ENCODE measurements around the gene ITGA4.
"Not testable (repeated sequence)": the region's sequence is repeated elsewhere in the genome, so short reads cannot be mapped to it uniquely, and the experiment has no call there.

Gene ITGA4

DNA sequence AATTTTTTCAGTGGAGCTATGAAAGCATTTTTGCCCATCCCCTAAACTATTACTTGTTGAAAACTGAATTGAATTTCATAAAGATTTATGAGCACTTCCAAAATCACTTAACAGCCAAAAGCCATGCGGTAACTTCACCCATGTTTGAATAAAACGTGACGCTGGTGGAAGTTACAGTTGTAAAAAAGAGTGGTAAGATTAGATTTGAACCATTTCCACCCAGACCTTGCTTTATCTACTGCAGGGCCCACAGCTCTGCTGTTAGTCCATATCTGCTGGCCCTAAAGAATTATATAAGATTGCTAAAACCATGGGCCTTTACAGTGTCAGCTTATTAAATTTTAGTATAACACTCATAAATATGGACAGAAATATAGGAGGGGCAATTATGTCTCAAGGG is 15.5 kb upstream of the ITGA4 start:
- no peak overlapping the region for H3K4me3 Mint-ChIP-seq
- H3K4me1 Mint-ChIP-seq: peaks cover 15% of the 10 kb centered on the region
- no peaks in the 10 kb centered on the region for H3K36me3 Mint-ChIP-seq
- ATAC-seq (ENCODE audit: low read depth) (no peak), DNase-seq (ENCODE audit: low spot score in 2 of 2) (no peak)
- no peaks in the 10 kb centered on the region for H3K9me3 Mint-ChIP-seq
- no peak overlapping the region for H3K27ac Mint-ChIP-seq
- H3K27me3 Mint-ChIP-seq: no peaks in the 10 kb centered on the region

DNA sequence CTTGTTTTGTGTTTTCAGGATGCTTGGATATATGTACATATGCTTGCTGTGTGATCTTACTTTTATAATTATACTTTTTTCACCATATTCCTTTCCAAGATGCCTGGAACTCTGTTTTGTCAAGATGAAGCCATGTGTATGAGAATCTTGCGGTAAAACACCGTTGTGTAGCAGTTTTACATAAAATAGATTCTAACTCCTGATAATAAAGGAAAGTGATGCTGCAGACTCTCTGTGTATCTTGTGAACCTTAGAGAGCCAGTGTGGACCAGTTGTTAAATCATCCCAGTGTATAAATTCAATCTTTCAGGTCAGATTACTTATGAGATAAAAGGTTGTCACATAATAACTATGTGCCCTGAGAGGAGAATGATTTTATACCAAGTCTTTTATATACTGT is 12.5 kb upstream of the ITGA4 start:
- ATAC-seq (ENCODE audit: low read depth): no peak
- no peaks in the 10 kb centered on the region for H3K9me3 Mint-ChIP-seq
- no peak overlapping the region for H3K27ac Mint-ChIP-seq
- no peak for DNase-seq (ENCODE audit: low spot score in 2 of 2)
- H3K4me1 Mint-ChIP-seq: peaks cover 13% of the 10 kb centered on the region
- H3K4me3 Mint-ChIP-seq: no peak overlapping the region
- H3K36me3 Mint-ChIP-seq: no peaks in the 10 kb centered on the region
- H3K27me3 Mint-ChIP-seq: no peaks in the 10 kb centered on the region

DNA sequence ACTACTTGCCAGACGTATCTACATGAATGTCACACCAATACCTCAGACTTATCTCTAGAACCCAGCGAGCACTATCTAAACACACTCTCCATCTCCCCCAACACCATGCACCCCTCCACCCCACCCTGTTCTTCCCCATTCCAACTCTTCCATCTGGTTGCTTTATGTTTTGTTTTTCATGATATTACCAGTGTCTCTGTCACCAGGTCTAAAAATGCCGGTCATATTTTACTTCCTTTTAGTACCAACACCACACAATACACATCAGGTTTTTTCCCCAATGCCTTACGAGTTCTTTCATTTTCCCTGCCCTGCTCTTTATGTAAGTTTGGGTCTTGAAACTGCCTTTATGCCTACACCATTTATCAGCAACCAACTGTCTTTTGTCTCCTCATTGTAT is 10.2 kb upstream of the ITGA4 start:
- Mint-ChIP-seq H3K4me1 (peaks cover 13% of the 10 kb centered on the region), H3K27me3 (no peaks in the 10 kb centered on the region), H3K4me3 (no peak overlapping the region), H3K36me3 (no peaks in the 10 kb centered on the region), H3K9me3 (no peaks in the 10 kb centered on the region), H3K27ac (peak overlapping the region; percentile 1)
- ATAC-seq (ENCODE audit: low read depth) (peak; percentile 68), DNase-seq (ENCODE audit: low spot score in 2 of 2) (no peak)

DNA sequence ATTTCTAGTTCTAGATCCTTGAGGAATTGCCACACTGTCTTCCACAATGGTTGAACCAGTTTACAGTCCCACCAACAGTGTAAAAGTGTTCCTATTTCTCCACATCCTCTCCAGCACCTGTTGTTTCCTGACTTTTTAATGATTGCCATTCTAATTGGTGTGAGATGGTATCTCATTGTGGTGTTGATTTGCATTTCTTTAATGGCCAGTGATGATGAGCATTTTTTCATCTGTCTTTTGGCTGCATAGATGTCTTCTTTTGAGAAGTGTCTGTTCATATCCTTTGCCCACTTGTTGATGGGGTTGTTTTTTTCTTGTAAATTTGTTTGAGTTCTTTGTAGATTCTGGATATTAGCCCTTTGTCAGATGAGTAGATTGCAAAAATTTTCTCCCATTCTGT is 7.9 kb upstream of the ITGA4 start:
- H3K4me1 Mint-ChIP-seq: peaks cover 12% of the 10 kb centered on the region
- not testable (repeated sequence) for H3K27ac Mint-ChIP-seq; H3K36me3 Mint-ChIP-seq; H3K9me3 Mint-ChIP-seq; H3K27me3 Mint-ChIP-seq; DNase-seq (ENCODE audit: low spot score in 2 of 2); ATAC-seq (ENCODE audit: low read depth); H3K4me3 Mint-ChIP-seq

DNA sequence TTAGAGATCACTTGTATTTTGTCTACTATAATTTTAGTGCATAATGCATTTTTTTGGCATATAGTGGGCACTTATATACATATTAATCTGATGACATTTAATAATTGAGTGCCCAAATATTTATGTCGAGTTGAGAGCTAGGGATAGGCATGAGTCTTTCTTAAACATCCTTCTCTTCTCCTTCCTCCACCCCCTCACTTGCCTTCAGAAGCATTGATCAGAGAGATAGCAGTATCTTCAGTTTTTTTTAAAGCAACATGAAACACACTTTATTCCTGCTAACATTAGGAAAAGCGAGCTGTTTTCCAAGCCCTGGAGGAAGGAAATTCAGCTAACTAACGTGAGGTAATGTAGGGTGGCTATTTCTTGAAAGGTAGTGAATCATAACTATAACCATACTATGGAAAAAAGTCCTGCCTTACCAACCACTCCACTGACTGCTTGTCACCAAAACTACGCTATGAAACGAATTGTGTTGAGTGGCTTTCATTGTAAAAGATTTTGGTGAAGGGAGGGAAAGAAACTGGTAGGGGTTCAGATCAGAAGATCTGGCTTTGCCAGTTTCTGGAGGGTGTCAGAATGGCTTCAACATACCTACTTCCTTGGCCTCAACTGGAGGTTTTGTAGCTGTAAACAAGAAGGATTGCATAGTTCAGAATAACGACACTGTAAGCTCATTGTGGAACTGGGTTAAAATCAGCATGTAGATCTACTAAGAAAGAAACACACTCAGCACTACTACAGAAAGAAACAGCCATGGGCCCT is 2.3 kb upstream of the ITGA4 start:
- peaks cover 32% of the 10 kb centered on the region for H3K4me1 Mint-ChIP-seq
- DNase-seq (ENCODE audit: low spot score in 2 of 2) (no peak), ATAC-seq (ENCODE audit: low read depth) (no peak)
- peak overlapping the region; percentile 3 for H3K27ac Mint-ChIP-seq
- H3K9me3 Mint-ChIP-seq: no peaks in the 10 kb centered on the region
- H3K4me3 Mint-ChIP-seq: no peak overlapping the region
- no peaks in the 10 kb centered on the region for H3K27me3 Mint-ChIP-seq
- peaks cover 7% of the 10 kb centered on the region for H3K36me3 Mint-ChIP-seq

DNA sequence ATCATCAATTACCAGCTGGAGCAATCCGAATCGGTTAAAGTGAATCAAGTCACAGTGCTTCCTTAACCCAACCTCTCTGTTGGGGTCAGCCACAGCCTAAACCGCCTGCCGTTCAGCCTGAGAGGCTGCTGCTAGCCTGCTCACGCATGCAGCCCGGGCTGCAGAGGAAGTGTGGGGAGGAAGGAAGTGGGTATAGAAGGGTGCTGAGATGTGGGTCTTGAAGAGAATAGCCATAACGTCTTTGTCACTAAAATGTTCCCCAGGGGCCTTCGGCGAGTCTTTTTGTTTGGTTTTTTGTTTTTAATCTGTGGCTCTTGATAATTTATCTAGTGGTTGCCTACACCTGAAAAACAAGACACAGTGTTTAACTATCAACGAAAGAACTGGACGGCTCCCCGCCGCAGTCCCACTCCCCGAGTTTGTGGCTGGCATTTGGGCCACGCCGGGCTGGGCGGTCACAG is 496 bp upstream of the ITGA4 start:
- DNase-seq (ENCODE audit: low spot score in 2 of 2) (peak in 1 of 2 donors; percentile 81), ATAC-seq (ENCODE audit: low read depth) (peak; percentile 81)
- peaks cover 9% of the 10 kb centered on the region for H3K36me3 Mint-ChIP-seq
- H3K4me1 Mint-ChIP-seq: peaks cover 43% of the 10 kb centered on the region
- no peaks in the 10 kb centered on the region for H3K27me3 Mint-ChIP-seq
- peak overlapping the region; percentile 95 for H3K4me3 Mint-ChIP-seq
- peak overlapping the region; percentile 74 for H3K27ac Mint-ChIP-seq
- no peaks in the 10 kb centered on the region for H3K9me3 Mint-ChIP-seq

DNA sequence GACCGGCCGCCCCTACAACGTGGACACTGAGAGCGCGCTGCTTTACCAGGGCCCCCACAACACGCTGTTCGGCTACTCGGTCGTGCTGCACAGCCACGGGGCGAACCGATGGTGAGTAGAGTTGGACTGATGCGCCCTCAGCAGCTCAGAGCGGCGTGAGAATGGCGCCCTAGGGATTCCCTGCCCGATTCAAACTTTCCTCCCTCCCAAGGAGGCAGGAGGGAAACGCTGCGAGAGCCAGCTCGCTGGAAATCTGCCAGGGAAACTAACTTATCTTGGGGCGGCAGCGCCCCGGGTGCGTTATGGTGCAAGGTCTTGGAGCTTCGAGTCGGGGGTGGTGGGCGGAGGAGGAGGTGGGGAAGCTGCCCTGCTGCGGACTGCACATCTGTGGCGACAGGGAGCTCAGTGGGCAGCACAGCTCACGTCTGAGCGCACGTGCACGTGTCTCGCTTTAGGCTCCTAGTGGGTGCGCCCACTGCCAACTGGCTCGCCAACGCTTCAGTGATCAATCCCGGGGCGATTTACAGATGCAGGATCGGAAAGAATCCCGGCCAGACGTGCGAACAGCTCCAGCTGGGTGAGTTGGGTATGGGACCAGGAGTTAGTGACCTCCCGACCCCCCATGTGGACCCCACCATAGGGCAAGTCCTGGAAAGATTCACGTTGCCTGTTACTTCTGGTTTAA is 697 bp downstream of the ITGA4 start:
- Mint-ChIP-seq H3K4me1 (peaks cover 46% of the 10 kb centered on the region), H3K27me3 (no peaks in the 10 kb centered on the region), H3K27ac (peak overlapping the region; percentile 74), H3K9me3 (no peaks in the 10 kb centered on the region), H3K4me3 (peak overlapping the region; percentile 95), H3K36me3 (peaks cover 10% of the 10 kb centered on the region)
- peak in 1 of 2 donors; percentile 48 for DNase-seq (ENCODE audit: low spot score in 2 of 2)
- ATAC-seq (ENCODE audit: low read depth): peak; percentile 6

DNA sequence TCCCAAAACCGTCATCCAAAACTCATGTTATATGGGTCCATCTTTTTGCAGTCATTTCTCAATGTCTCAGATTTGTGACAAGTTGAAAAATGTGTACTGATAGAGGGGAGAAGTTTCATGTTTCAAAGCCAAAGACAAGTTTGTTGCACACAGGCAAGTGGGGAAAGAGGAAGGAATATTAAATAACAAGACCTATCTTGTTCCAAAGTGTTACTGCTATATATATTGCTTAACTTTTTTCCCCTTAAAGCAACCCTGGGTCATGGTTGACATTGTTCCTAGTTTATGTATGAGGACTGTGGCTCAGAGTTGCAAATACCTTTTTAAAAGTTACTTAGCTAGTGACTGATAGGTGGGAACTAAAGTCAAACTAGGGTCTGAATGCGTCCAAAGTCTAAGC is 1.7 kb downstream of the ITGA4 start:
- Mint-ChIP-seq H3K9me3 (no peaks in the 10 kb centered on the region), H3K36me3 (peaks cover 18% of the 10 kb centered on the region), H3K4me1 (peaks cover 56% of the 10 kb centered on the region), H3K4me3 (peak overlapping the region; percentile 95), H3K27me3 (no peaks in the 10 kb centered on the region), H3K27ac (peak overlapping the region; percentile 74)
- no peak for ATAC-seq (ENCODE audit: low read depth)
- no peak for DNase-seq (ENCODE audit: low spot score in 2 of 2)

DNA sequence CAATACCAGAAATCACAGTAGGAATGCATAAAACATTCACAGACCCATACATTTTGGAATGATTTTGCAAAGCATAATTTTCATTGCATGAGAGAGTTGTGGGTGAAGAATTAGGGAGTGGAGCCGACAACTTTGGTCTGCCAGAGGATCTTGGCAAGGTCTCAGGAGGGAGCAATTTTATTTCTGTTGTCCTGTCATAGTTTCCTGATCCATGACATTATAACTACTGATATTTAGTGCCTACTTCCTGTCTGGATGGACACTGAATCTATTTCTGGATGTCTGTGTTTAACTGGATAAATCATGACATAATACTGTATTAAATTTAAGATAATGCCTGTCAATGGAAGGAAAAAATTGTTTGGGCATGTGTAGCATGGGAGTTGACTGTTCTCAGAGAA is 2.4 kb downstream of the ITGA4 start:
- H3K4me1 Mint-ChIP-seq: peaks cover 59% of the 10 kb centered on the region
- H3K27me3 Mint-ChIP-seq: no peaks in the 10 kb centered on the region
- peaks cover 21% of the 10 kb centered on the region for H3K36me3 Mint-ChIP-seq
- H3K27ac Mint-ChIP-seq: peak overlapping the region; percentile 74
- peak overlapping the region; percentile 95 for H3K4me3 Mint-ChIP-seq
- ATAC-seq (ENCODE audit: low read depth) (no peak), DNase-seq (ENCODE audit: low spot score in 2 of 2) (no peak)
- no peaks in the 10 kb centered on the region for H3K9me3 Mint-ChIP-seq

DNA sequence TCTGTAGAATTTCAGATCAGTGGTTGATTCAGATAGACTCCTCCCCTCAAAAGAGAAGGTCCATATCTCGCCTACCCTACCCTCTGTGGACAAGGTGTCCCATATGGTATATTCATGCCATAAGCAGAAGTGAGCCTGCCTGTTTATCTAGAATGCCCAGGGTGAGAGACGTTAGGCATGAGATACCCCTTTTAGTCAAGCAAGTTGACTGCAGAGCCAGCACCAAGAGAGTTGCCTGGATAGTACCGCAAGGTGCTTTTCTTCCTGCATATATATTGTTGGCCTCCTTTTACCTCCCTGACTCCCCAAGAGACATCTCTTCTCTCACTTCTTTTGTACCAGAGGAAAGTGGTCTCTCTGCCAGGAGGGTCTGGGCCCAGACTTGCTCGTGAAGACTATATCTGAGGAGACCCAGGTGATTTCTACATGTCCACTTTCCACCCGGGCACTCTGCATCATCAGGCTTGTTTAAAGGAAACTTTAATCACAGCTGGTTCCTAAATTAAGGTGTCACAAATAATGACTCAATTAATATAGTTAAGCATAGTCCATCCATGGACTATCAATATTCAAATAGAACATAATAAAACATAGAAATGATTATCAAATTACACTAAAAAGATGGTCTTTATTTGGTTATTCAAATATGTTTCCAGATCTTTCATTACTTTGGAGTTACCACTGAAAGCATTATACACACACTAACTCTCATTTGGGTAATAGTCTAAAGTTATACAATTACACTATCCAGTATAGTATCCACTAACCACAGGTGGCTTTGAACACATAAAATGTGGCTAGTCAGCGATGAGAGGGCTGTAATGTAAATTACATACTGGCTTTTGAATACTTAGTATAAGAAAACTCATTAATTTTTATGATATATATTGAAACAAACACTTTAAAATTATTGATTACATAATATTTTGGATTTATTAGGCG is 4.1 kb downstream of the ITGA4 start:
- H3K27me3 Mint-ChIP-seq: no peaks in the 10 kb centered on the region
- ATAC-seq (ENCODE audit: low read depth): no peak
- H3K27ac Mint-ChIP-seq: peak overlapping the region; percentile 74
- peaks cover 24% of the 10 kb centered on the region for H3K36me3 Mint-ChIP-seq
- peak overlapping the region; percentile 95 for H3K4me3 Mint-ChIP-seq
- DNase-seq (ENCODE audit: low spot score in 2 of 2): peak in 1 of 2 donors; percentile 16
- no peaks in the 10 kb centered on the region for H3K9me3 Mint-ChIP-seq
- peaks cover 56% of the 10 kb centered on the region for H3K4me1 Mint-ChIP-seq

DNA sequence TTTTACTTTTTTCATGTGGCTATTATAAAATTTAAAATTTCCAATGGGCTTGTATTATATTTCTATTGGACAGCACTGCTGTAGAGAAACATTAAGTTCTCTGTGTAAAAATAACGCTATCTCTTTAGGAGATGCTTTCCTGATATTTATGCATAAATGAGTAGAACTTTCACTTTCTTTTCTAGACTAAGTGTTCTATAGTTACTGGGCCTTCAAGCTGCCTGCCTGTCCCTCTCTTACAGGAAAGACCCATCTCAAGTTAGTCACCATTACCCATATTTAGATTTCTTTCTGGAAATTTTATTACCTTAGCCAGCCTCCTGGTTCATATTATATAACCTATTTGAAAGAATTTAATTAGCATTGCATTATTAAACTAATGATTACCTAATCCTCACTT is 4.8 kb downstream of the ITGA4 start:
- no peaks in the 10 kb centered on the region for H3K27me3 Mint-ChIP-seq
- H3K9me3 Mint-ChIP-seq: no peaks in the 10 kb centered on the region
- H3K4me1 Mint-ChIP-seq: peaks cover 54% of the 10 kb centered on the region
- peak overlapping the region; percentile 74 for H3K27ac Mint-ChIP-seq
- H3K4me3 Mint-ChIP-seq: peak overlapping the region; percentile 62
- DNase-seq (ENCODE audit: low spot score in 2 of 2): no peak
- ATAC-seq (ENCODE audit: low read depth): peak; percentile 12
- peaks cover 24% of the 10 kb centered on the region for H3K36me3 Mint-ChIP-seq

DNA sequence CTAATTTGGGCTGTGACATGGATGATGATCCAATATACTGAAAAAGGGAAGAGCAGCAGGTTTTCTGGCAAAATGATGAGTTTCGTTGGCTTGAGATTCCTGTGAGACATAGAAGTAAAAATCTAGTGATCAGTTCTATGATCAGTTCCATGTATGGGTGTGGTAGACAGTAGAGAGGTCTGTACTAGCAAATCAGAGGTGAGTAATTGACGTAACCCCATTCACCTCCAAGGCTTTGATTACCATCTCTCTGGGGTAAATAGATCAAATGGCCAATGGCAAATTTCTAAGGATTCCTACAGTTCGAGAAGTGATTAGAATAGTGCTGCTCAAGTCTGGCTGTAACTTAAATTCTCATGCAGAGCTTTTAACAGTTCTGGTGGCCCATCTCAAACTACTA is 6.4 kb downstream of the ITGA4 start:
- Mint-ChIP-seq H3K36me3 (peaks cover 28% of the 10 kb centered on the region), H3K4me3 (peak overlapping the region; percentile 30), H3K27ac (peak overlapping the region; percentile 74), H3K4me1 (peaks cover 61% of the 10 kb centered on the region), H3K27me3 (no peaks in the 10 kb centered on the region), H3K9me3 (no peaks in the 10 kb centered on the region)
- DNase-seq (ENCODE audit: low spot score in 2 of 2): no peak
- ATAC-seq (ENCODE audit: low read depth): no peak

DNA sequence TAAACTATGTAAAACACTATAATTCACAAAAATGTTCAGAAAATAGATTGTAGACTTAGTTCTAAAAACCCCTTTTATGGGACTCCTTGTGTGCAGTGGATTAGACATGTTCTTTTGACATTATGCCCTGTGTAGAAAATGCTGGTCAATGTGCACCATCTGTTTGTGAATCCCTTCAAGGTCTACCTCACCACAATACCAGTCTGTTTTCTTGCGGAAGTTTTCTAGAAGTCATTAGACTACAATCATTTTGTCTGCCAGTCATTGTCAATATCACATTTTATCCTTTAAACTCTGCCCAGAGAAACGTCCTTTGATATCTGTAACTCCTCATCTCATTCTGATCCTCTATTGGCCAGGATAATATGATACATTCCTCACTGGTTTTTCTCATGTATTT is 7.8 kb downstream of the ITGA4 start:
- H3K9me3 Mint-ChIP-seq: no peaks in the 10 kb centered on the region
- H3K4me1 Mint-ChIP-seq: peaks cover 53% of the 10 kb centered on the region
- peak overlapping the region; percentile 2 for H3K4me3 Mint-ChIP-seq
- no peaks in the 10 kb centered on the region for H3K27me3 Mint-ChIP-seq
- ATAC-seq (ENCODE audit: low read depth) (no peak), DNase-seq (ENCODE audit: low spot score in 2 of 2) (no peak)
- H3K27ac Mint-ChIP-seq: peak overlapping the region; percentile 74
- H3K36me3 Mint-ChIP-seq: peaks cover 28% of the 10 kb centered on the region
